SK-N-MC (cell line): ENCODE data around the gene TMEM135.
A peak's percentile ranks its signal among the peaks of the same experiment; 100 is the strongest.

Experiments used
- DNase-seq: peaks from one replicate; pipeline ENCODE4 v3.0.0-alpha.2; 2011; ENCODE audit warnings: low read depth, low spot score
- H3K27ac ChIP-seq: fragments of 200-600 bp; sonication (generic); 2 replicates; pipeline ENCODE4 v1.5.1; 2016; ENCODE audit warnings: mixed run types
- H3K36me3 ChIP-seq: fragments of 200-600 bp; sonication (generic); 2 replicates; pipeline ENCODE4 v1.6.1; 2017; ENCODE audit warnings: antibody characterized with exemption, low read length, mixed read lengths; ENCODE audit not compliant: insufficient read depth
- H3K4me3 ChIP-seq: fragments of 200-600 bp; sonication (generic); 2 replicates; pipeline ENCODE4 v1.5.1; 2016
- H3K9ac ChIP-seq: fragments of 200-600 bp; sonication (generic); 2 replicates; pipeline ENCODE4 v1.8.0; 2017; ENCODE audit warnings: mixed run types, mixed read lengths; ENCODE audit not compliant: insufficient read length
- H3K9me3 ChIP-seq: fragments of 200-600 bp; sonication (generic); 2 replicates; pipeline ENCODE4 v1.6.1; 2017; ENCODE audit warnings: low read depth, mild to moderate bottlenecking, antibody characterized with exemption, low read length, moderate library complexity, mixed read lengths
- EZH2 ChIP-seq: fragments of 200-600 bp; sonication (generic); IDR thresholded peaks from one replicate; pipeline ENCODE4 v1.6.1; 2017; ENCODE audit warnings: antibody characterized with exemption
- FOXP2 ChIP-seq: optimal IDR thresholded peaks from 2 replicates; pipeline ENCODE3; 2011; ENCODE audit warnings: mild to moderate bottlenecking, moderate library complexity; ENCODE audit not compliant: insufficient read depth; ENCODE audit errors: extremely low read length, control extremely low read depth
- POLR2AphosphoS5 ChIP-seq: IDR thresholded peaks from 2 replicates; pipeline ENCODE4 v1.6.1; 2012; ENCODE audit warnings: mild to moderate bottlenecking, low read depth, low read length, borderline replicate concordance

Gene TMEM135

GRCh38 chr11:87193756-87194470 lies 156.2 kb downstream of the TMEM135 start:
- Histone ChIP-seq H3K9ac (peak overlapping the region; percentile 65), H3K36me3 (no peaks in the 10 kb centered on the region; the same call in 1 of the 2 replicates), H3K4me3 (peak overlapping the region; percentile 71), H3K9me3 (no peaks in the 10 kb centered on the region), H3K27ac (peak overlapping the region; percentile 90)
- TF ChIP-seq POLR2AphosphoS5: no peak
- no peak for TF ChIP-seq FOXP2
- no peak for TF ChIP-seq EZH2
- no peak for DNase-seq

DNA sequence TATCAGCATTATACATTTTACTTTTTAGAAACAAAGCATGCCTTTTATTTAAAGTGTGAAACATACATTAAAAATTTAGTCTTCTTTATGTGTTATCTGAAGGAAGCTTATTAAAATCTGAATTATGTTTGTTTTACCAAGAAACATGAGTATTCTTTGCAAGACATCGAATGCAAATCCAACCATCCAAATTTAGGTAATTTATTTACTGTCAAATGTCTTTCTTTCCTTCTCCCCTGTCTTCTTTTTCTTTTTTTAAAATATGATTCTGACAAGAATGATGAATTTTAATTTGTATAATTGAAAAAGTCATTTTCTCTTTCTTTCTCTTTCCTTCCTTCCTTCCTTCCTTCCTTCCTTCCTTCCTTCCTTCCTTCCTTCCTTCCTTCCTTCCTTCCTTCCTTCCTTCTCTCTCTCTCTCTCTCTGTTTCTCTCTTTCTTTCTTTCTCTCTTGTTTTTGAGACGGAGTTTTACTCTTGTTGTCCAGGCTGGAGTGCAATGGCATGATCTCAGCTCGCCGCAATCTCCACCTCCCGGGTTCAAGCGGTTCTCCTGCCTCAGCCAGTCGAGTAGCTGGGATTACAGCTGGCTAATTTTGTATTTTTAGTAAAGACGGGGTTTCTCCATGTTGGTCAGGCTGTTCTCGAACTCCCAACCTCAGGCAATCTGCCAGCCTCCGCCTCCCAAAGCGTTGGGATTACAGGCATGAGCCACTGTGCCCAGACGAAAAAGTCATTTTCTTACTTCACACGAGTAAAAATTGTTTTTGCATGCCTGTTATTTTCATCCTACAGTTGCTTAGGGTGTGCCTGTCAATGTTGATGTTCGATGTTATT lies 157.5 kb downstream of the TMEM135 start:
- TF ChIP-seq POLR2AphosphoS5 (peak; percentile 26; the same call in 1 of the 2 replicates), FOXP2 (no peak)
- H3K9ac ChIP-seq: peak overlapping the region; percentile 66
- peak overlapping the region; percentile 90 for H3K27ac ChIP-seq
- H3K4me3 ChIP-seq: peak overlapping the region; percentile 71
- no peaks in the 10 kb centered on the region; the same call in 1 of the 2 replicates for H3K36me3 ChIP-seq
- no peaks in the 10 kb centered on the region for H3K9me3 ChIP-seq
- peak; percentile 61 for DNase-seq

GRCh38 chr11:87198266-87198881 lies 160.6 kb downstream of the TMEM135 start:
- no peak for DNase-seq
- Histone ChIP-seq H3K9me3 (no peaks in the 10 kb centered on the region), H3K36me3 (no peaks in the 10 kb centered on the region), H3K27ac (peak overlapping the region; percentile 65; the same call in 1 of the 2 replicates), H3K9ac (no peak overlapping the region), H3K4me3 (no peak overlapping the region)
- TF ChIP-seq EZH2 (no peak), POLR2AphosphoS5 (no peak), FOXP2 (no peak)

- Histone ChIP-seq H3K9me3 (no peaks in the 10 kb centered on the region), H3K9ac (peak overlapping the region; percentile 42), H3K36me3 (no peaks in the 10 kb centered on the region), H3K27ac (peak overlapping the region; percentile 58; the same call in 1 of the 2 replicates), H3K4me3 (peak overlapping the region; percentile 25; the same call in 1 of the 2 replicates)
- no peak for DNase-seq
- TF ChIP-seq FOXP2 (no peak), POLR2AphosphoS5 (no peak), EZH2 (no peak)
These were observed 163.6 kb downstream of the TMEM135 start for GRCh38 chr11:87201376-87201775.

GRCh38 chr11:87203907-87204602 lies 166.3 kb downstream of the TMEM135 start:
- TF ChIP-seq FOXP2: no peak
- TF ChIP-seq EZH2: no peak
- no peak for TF ChIP-seq POLR2AphosphoS5
- DNase-seq: no peak
- Histone ChIP-seq H3K4me3 (no peak overlapping the region), H3K36me3 (no peaks in the 10 kb centered on the region), H3K27ac (no peak overlapping the region), H3K9me3 (no peaks in the 10 kb centered on the region), H3K9ac (no peak overlapping the region)

DNA sequence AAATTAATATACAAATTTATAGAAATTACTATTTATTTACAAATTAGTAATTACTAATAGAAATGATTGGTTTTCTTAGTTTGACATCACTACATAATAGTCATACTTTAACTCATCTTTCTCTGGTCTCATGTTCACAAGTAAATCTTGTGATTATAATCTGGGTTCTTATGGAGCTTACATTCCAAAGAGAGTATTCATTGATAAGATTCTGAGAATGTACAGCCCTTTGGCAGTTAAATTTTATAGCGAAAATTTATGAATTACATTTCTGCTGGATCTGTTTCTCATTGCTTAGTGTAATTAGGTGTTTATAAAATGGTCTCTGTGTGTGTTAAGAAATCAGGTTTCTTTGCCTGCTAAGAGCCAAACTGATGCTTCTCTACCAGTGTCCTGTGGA lies 175.2 kb downstream of the TMEM135 start:
- H3K36me3 ChIP-seq: no peaks in the 10 kb centered on the region
- DNase-seq: no peak
- no peak overlapping the region for H3K27ac ChIP-seq
- H3K9me3 ChIP-seq: no peaks in the 10 kb centered on the region
- no peak overlapping the region for H3K9ac ChIP-seq
- no peak overlapping the region for H3K4me3 ChIP-seq
- no peak for TF ChIP-seq FOXP2
- no peak for TF ChIP-seq EZH2
- no peak for TF ChIP-seq POLR2AphosphoS5

DNA sequence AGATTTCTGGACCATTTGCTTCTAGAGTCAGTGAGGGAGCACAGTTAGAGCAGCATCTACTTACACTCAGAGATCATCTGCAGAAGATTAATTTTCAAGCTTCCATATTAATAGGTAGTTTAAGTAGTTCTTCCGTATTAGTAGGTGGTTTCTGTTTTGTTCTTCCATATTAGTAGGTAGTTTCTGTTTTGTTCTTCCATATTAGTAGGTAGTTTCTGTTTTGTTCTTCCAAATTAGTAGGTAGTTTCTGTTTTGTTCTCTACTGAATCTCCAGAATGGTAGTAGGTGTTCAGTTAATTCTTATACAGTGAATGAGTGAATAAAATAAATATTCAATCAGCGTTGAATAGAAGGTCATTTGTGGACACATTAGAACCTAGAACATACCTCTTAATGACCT lies 175.7 kb downstream of the TMEM135 start:
- Histone ChIP-seq H3K9me3 (no peaks in the 10 kb centered on the region), H3K4me3 (no peak overlapping the region), H3K9ac (no peak overlapping the region), H3K36me3 (no peaks in the 10 kb centered on the region), H3K27ac (no peak overlapping the region)
- no peak for TF ChIP-seq POLR2AphosphoS5
- no peak for TF ChIP-seq EZH2
- no peak for TF ChIP-seq FOXP2
- no peak for DNase-seq
